Thoracic aorta (tissue), 2 donors: ENCODE results near the gene ZNF346. TPM values are rescaled to one million over a fixed set of nuclear protein-coding genes. Genes with fewer than 3 reads are reported as not detected.

Source experiments
- ATAC-seq: fragments of 150-250 bp; one replicate; pipeline ENCODE4 v1.8.0; 2017; ENCODE audit warnings: low read depth; ENCODE audit not compliant: insufficient number of reproducible peaks, low FRiP score
- DNase-seq: peaks from one replicate; pipeline ENCODE4 v3.0.0-alpha.2; 2020; ENCODE audit warnings: low spot score
- H3K27ac ChIP-seq, 2 donors: fragments of 200-600 bp; sonication (generic); 1 replicate in 1 of 2; 2 replicates in 1 of 2; pipeline ENCODE4 v1.5.1; 2016; ENCODE audit warnings: mild to moderate bottlenecking in 2 of 2, moderate library complexity in 2 of 2
- H3K27me3 ChIP-seq: fragments of 200-600 bp; sonication (generic); replicated peaks from 2 replicates; pipeline ENCODE4 v1.6.0; 2016; ENCODE audit warnings: mild to moderate bottlenecking; ENCODE audit not compliant: insufficient read depth
- H3K36me3 ChIP-seq: fragments of 200-600 bp; sonication (generic); one replicate; pipeline ENCODE4 v1.5.1; 2016
- H3K4me1 ChIP-seq, 2 donors: fragments of 200-600 bp; sonication (generic); 1 replicate in 1 of 2; 2 replicates in 1 of 2; pipeline versions ENCODE4 v1.5.1 to v1.6.0; 2016; ENCODE audit warnings: low read depth in 2 of 2, mild to moderate bottlenecking in 1 of 2; ENCODE audit not compliant: control insufficient read depth in 1 of 2
- H3K4me3 ChIP-seq: fragments of 200-600 bp; sonication (generic); 2 replicates; pipeline ENCODE4 v1.5.1; 2016; ENCODE audit warnings: mild to moderate bottlenecking
- H3K9me3 ChIP-seq: fragments of 200-600 bp; sonication (generic); 2 replicates; pipeline ENCODE4 v1.5.1; 2016
- CTCF ChIP-seq: fragments of 200-600 bp; sonication (generic); IDR thresholded peaks from one replicate; pipeline ENCODE4 v1.5.1; 2019; ENCODE audit warnings: antibody characterized with exemption
- total RNA-seq, 2 donors: library from RNA; depleted of rRNA; stranded (reverse); fragments of >200 nt; gene quantifications; one replicate each; pipeline versions ENCODE4 v1.1.0 to v1.2.3, GENCODE V29; 2016

Gene ZNF346
- total RNA-seq, 2 donors from 2014 or later = 22.9 to 25.1 TPM

GRCh38 chr5:177025101-177025601 is 2.7 kb downstream of the ZNF346 start:
- H3K27ac ChIP-seq = no peak overlapping the region
- TF ChIP-seq CTCF = no peak
- H3K4me1 ChIP-seq = peaks cover 8 to 13% of the 10 kb centered on the region in 2 donors
- no peak for ATAC-seq
- H3K4me3 ChIP-seq = no peak overlapping the region
- DNase-seq = no peak
- no peaks in the 10 kb centered on the region for H3K36me3 ChIP-seq
- no peaks in the 10 kb centered on the region for H3K9me3 ChIP-seq
- no peaks in the 10 kb centered on the region for H3K27me3 ChIP-seq

- Histone ChIP-seq H3K4me1 (peaks cover 5 to 6% of the 10 kb centered on the region in 2 donors), H3K9me3 (no peaks in the 10 kb centered on the region), H3K36me3 (no peaks in the 10 kb centered on the region), H3K4me3 (no peak overlapping the region), H3K27ac (no peak overlapping the region), H3K27me3 (no peaks in the 10 kb centered on the region)
- ATAC-seq = no peak
- DNase-seq = no peak
- TF ChIP-seq CTCF = no peak
Measured at GRCh38 chr5:177027665-177028064, 5.2 kb downstream of the ZNF346 start.

- TF ChIP-seq CTCF = no peak
- Histone ChIP-seq H3K4me3 (no peak overlapping the region), H3K4me1 (no peaks in the 10 kb centered on the region), H3K36me3 (no peaks in the 10 kb centered on the region), H3K9me3 (no peaks in the 10 kb centered on the region), H3K27ac (no peak overlapping the region), H3K27me3 (no peaks in the 10 kb centered on the region)
- DNase-seq = no peak
- no peak for ATAC-seq
Measured at GRCh38 chr5:177029498-177029897, 7.0 kb downstream of the ZNF346 start.

GRCh38 chr5:177035976-177036375 is 13.5 kb downstream of the ZNF346 start:
- no peak for ATAC-seq
- Histone ChIP-seq H3K27me3 (no peaks in the 10 kb centered on the region), H3K4me3 (no peak overlapping the region), H3K36me3 (no peaks in the 10 kb centered on the region), H3K27ac (no peak overlapping the region), H3K9me3 (no peaks in the 10 kb centered on the region), H3K4me1 (peaks cover 0 to 11% of the 10 kb centered on the region in 2 donors)
- no peak for DNase-seq
- TF ChIP-seq CTCF = no peak

GRCh38 chr5:177036443-177036842 is 13.9 kb downstream of the ZNF346 start:
- H3K36me3 ChIP-seq = no peaks in the 10 kb centered on the region
- ATAC-seq (no peak), DNase-seq (no peak)
- H3K27ac ChIP-seq = no peak overlapping the region
- H3K27me3 ChIP-seq = no peaks in the 10 kb centered on the region
- H3K4me1 ChIP-seq = peaks cover 0 to 16% of the 10 kb centered on the region in 2 donors
- TF ChIP-seq CTCF = no peak
- H3K9me3 ChIP-seq = no peaks in the 10 kb centered on the region
- no peak overlapping the region for H3K4me3 ChIP-seq
